GM18907 (cell line): ENCODE measurements around the gene FAM227A.
"Not testable (repeated sequence)": the region's sequence is repeated elsewhere in the genome, so short reads cannot be mapped to it uniquely, and the experiment has no call there.

Source experiments
- ATAC-seq: cut with Tn5 transposase; IDR thresholded peaks from one replicate; pipeline ENCODE4 v1.9.1; 2021; ENCODE audit warnings: mild to moderate bottlenecking, moderate library complexity; ENCODE audit not compliant: unreplicated experiment

The FAM227A gene

DNA sequence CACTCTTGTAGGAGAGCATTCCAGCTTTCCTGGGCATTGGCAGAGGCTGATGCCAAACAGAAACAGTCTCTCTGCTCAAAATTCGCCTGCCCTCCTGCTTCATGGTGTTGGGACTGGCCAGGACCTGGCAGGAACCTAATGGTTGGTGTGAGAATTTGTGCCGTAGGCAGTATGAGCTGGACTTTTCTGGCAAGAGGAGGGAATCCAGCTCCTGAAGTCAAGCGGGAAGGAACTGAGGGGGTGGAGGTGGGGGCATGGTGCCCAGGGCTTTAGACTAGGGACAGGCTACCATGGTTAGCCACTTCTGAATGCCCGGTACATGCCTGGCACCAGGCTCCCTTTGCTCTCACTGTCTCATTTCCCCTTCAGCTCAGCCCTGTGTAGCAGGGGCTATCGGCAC lies 18.7 kb upstream of the FAM227A start:
- no peak for ATAC-seq

DNA sequence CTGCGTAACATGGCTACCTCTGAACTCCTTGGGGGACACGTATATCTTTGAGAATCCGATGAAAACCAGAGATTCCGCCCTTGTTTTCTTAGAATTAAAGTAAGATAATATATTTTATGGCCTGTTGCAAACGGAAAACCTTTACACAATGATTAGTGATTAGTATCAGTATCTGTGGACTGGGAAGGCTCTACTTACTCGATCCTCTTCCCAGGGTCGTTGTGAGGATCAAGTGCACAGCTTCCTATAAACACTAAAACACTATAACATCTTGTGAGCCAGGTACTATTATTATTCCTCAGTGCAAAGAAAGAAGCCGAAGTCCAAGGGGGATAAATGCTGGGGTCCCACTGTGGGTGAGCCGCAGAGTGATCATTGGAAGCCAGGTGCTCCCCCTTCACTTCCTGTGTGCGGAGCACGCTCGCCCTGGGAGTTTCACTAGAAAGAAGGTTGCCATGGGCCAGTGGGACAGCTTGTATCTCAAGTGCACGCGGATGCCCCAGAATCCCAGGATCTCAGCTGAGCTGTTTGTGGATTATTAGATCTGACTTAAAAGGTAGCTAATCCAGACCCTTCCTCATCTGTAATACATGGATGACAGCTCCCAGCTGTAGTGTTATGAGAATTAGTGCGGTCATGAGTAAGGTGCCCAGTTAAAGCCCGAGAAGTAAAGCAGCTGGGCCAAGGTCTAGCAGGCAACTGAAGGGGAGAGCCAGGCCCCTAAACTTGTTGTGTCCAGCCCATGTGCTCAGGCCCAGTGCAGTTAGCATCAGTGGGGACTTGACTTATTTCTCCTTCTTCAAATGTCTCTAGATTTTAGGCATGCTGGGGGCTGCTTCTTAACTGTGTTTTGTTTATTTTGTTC lies 1.1 kb upstream of the FAM227A start:
- ATAC-seq, result peak; percentile 50

GRCh38 chr22:38655519-38656255 lies 505 bp downstream of the FAM227A start:
- ATAC-seq, result no peak

DNA sequence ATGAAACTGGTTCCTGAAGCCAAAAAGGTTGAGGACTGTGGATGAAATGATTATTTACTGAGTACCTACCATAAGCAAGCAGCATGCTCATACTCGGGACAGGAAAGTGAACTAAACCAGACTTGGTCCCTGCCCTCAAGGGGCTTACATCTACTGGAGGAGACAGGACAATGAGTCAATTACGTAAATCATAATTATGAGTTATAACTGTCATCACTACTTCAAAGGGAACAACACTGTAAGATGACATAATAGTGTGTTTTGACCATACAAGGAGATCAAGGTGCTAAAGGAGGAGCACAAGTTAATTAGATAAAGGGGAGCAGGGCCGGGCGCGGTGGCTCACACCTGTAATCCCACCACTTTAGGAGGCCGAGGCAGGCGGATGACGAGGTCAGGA lies 2.5 kb downstream of the FAM227A start:
- no peak for ATAC-seq

- ATAC-seq, result no peak
Measured at GRCh38 chr22:38652859-38653258, 3.3 kb downstream of the FAM227A start.

GRCh38 chr22:38649841-38650522 lies 6.2 kb downstream of the FAM227A start:
- no peak for ATAC-seq

DNA sequence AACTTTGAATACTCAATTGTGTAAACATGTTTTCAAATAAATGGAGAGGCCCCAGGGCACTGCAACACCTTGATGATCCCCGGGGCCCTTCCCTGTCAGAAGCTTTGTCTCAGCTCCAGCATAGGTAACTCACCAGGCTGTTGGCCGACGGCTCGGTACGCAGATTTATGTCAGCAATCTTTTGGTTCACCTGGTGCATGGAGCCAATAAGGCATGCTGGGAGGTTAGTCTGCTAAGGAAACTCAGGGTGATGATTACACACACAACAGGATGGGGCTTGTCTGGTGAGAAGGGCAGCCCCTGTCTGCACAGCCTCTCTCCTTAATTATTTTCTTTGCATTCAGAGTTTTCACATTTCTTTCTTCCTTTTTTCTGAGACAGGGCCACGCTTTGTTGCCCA lies 10.8 kb downstream of the FAM227A start:
- no peak for ATAC-seq

GRCh38 chr22:38644245-38644644 lies 11.9 kb downstream of the FAM227A start:
- not testable (repeated sequence) for ATAC-seq

- no peak for ATAC-seq
Measured at GRCh38 chr22:38641476-38642040, 14.6 kb downstream of the FAM227A start.

GRCh38 chr22:38638728-38639127 lies 17.5 kb downstream of the FAM227A start:
- no peak for ATAC-seq

DNA sequence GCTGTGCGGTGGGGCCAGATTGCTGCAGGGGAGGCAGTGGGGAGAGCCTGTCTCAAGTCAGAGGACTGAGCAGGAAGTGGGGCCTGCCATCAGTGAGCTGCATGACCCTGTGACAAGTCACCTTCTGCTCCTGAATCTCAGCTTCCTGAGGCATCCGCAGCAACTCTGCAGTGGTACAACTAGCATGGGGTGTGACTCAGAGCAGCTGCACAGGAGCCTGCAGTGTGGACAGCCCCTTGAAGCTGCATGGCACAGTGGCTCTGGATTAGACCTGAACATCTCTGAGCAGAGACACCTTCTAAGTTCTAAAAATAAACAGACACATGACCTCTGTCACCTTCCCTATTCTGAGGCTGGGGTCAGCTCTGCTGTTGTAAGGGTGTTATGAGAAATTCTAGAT lies 18.0 kb downstream of the FAM227A start:
- no peak for ATAC-seq

GRCh38 chr22:38632528-38632927 lies 23.7 kb downstream of the FAM227A start:
- ATAC-seq, result no peak

DNA sequence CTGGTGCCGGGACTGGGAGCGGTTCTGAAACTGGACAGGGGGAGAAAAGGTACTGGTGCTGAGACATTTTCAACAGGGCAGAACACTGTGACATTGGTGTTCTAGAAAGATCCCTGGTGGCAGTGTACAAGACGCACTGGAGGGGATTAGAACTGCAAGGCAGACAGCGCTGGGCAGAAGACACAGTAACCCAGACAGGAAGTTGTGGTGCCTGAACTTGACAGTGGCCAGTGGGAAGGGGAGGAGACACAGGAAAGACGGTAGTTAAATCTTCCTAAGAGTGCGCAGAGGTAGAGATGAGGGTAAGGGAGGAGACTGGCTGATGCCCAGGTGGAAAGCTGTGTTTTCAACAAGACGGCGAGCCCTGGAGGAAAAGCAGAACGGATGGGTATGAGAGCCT lies 24.5 kb downstream of the FAM227A start:
- no peak for ATAC-seq

DNA sequence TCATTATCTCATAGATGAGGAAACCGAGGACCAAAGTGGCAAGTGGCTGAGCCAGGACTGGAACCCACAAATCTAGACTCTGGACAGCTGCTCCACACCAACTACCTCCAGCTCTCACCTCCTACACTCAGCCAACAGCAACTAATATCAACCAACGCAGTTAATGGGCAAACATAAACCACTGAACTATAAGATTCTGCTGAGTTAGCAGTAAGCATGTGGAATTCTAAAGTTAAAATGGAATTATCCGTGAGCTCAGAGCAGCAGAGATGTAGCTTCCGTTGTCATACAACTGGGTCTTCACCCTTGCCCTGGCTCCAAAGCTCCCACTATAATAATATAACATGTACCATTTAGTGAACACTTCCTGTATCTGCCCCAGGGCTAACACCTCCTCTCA lies 27.1 kb downstream of the FAM227A start:
- no peak for ATAC-seq

GRCh38 chr22:38628444-38628843 lies 27.7 kb downstream of the FAM227A start:
- ATAC-seq, result no peak

DNA sequence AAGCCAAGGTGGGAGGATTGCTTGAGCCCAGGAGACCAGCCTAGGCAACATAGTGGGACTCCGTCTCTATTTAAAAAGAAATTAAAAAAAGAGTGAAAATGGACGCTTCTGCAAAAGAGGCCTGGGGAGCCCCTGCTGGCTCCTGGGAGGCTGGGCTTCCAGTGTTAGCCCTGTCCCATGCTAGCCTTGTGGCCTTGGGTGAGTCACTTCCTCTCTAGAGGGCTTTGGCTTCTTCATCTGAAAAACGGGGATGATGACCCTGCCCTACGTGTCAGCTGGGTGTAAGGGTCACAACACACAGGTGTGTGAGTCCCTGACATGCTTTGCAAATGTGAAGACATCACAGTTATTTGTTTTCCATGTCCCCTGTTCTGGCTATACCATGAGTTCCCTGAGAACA lies 32.8 kb downstream of the FAM227A start:
- no peak for ATAC-seq

DNA sequence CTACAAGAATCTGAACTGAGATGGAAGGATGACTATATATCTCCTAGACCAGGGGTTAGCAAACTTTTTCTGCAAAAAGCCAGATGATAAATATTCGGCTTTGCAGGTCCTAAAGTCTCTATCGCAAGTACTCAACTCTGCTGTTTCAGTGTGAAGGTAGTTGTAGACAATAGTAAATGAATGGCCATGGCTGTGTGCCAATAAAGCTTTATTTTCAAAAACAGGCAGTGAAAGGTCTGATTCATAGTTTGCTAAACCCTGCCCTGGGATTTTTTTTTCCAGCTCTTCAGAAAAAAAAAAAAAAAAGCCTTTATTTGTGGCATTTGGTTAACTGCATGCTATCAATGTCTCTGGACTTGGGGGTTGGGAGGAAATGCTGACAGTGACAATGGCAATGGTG lies 37.5 kb downstream of the FAM227A start:
- ATAC-seq, result no peak

GRCh38 chr22:38618258-38618657 lies 37.9 kb downstream of the FAM227A start:
- ATAC-seq, result no peak

GRCh38 chr22:38615064-38615405 lies 41.2 kb downstream of the FAM227A start:
- not testable (repeated sequence) for ATAC-seq

DNA sequence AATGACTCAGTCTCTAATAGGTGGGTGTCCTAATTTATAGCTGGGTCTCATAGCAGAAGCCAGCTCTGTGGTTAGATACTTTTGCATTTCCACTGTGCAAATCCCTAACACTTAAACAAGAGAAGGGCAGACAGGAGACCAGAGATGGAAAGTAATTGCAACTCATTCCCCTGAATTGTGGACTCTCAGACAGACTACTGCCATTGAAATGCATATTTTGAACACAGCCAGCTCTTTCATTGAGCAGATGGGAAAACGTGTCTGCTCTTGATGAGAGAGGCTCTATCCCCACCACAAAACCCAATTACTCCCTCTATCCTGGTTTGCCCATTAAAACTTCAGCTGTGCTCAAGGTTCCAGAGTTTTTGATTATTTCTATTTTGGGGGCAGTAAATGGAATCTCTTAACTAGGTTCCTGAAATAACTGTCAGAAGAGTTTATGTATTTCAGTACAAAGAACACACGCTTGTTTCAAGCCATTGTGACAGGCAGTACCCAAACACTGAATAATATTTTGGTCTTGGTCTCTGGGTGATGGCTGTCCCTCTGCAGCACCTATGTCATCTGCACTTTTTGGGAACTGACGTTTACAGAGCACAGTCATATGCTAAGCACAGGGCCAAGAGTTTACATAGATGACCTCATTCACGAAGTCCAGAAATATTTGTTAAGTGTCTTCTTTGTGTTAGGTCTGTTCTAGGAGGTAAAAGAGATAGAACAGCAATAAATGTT lies 41.7 kb downstream of the FAM227A start:
- ATAC-seq, result no peak

DNA sequence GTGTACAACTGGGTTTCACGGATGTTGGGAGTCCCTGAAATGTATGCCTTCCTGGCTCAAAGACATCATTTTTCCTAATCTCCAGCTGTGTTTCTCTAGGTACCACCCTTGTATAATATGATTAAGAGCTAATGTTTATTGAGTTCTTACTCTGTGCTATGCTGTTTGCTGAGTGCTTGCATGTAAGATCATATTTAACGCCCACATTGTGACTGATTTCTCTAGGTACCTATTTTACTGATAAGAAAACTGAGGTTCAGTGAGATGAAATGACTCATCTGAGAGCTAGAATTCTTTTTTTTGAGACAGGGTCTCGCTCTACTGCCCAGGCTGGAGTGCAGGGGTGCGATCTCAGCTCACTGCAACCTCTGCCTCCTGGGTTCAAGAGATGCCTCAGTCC lies 42.6 kb downstream of the FAM227A start:
- no peak for ATAC-seq
